Mesangial cell (primary cell): ENCODE data around the gene MARVELD2. TPM values are rescaled to one million over a fixed set of nuclear protein-coding genes. Genes with fewer than 3 reads are reported as not detected.

Experiments
- total RNA-seq: library from RNA; depleted of rRNA; stranded (reverse); fragments of >200 nt; gene quantifications from 2 replicates; pipeline ENCODE4 v1.2.3, GENCODE V29; 2015

MARVELD2 gene, protein sequence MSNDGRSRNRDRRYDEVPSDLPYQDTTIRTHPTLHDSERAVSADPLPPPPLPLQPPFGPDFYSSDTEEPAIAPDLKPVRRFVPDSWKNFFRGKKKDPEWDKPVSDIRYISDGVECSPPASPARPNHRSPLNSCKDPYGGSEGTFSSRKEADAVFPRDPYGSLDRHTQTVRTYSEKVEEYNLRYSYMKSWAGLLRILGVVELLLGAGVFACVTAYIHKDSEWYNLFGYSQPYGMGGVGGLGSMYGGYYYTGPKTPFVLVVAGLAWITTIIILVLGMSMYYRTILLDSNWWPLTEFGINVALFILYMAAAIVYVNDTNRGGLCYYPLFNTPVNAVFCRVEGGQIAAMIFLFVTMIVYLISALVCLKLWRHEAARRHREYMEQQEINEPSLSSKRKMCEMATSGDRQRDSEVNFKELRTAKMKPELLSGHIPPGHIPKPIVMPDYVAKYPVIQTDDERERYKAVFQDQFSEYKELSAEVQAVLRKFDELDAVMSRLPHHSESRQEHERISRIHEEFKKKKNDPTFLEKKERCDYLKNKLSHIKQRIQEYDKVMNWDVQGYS
- total RNA-seq: 6.8 and 9.1 TPM in 2 replicates

GRCh38 chr5:69414885-69415583 lies at the start of gene MARVELD2:
MARVELD2 (plus strand) TSS chr5:69415116; CDS start chr5:69419386, 4,270 bp downstream.

DNA sequence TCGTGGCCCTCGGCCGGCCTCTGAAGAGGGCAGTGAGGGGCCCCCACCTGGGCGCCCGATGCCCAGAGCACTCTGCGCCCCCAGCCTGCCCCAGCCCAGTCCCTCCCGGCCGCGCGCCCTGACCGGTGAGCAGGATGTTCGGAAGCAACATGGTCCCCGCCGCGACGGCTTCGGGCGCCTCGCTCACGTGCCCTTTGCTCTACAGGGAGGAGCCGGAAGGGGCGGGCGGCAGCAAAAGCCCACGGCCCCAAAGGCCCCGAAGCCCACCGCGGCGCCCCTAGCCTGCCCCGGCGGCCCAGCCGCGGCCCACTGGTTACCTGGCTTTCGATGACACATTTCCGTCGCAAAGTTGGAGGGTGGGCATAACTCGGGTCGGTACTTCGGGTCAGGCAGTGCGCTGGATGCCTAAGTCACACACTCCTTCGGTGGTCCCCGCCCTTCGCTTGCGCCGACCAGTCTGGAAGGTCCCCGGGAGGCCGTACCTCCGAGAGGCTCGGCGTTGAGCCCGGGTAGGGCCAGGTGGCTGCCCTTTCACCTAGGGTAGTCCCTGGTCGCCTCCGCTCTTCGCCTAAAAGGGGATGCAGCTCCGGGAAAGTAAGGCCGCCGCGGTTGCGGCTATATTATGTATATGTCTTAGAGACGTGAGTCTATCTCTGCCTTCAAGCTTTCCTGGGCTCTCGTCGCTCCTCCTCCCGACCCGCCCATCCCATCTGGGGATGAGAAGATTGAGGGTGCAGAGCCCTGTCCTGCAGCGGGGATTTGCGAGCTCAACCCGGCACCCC lies 45.4 kb upstream of the MARVELD2 start, which contains the start of the genes AK6, RAD17 and TAF9:
AK6 (minus strand) TSS at position 181 of the 782 bp plus-strand sequence; CDS start at position 151, 30 bp downstream.
RAD17 (plus strand) TSS at position 479 of the 782 bp plus-strand sequence. CDS start 2,391 bp downstream, outside the sequence.
TAF9 (minus strand) TSS at position 181 of the 782 bp plus-strand sequence. CDS start 3,783 bp downstream, outside the sequence.

GRCh38 chr5:69492391-69492922 lies 77.5 kb downstream of the MARVELD2 start, which contains the start of gene OCLN:
OCLN (plus strand) TSS chr5:69492790; CDS start chr5:69504245, 11,455 bp downstream.

Other genes with a start within 250 kb of the MARVELD2 start
- gene CCNB1, start 248.0 kb upstream of the MARVELD2 start, total RNA-seq: 14.6 and 316 TPM in 2 replicates
- 4.4 and 24.8 TPM in 2 replicates for gene CENPH, start 225.5 kb upstream of the MARVELD2 start, total RNA-seq
- gene CDK7, start 180.2 kb upstream of the MARVELD2 start, total RNA-seq: 28.5 and 42.3 TPM in 2 replicates
- gene CCDC125, start 82.3 kb upstream of the MARVELD2 start, total RNA-seq: 2.4 and 4.1 TPM in 2 replicates
- 10.1 and 19.7 TPM in 2 replicates for gene AK6, start 45.6 kb upstream of the MARVELD2 start, total RNA-seq
- gene TAF9, start 45.6 kb upstream of the MARVELD2 start, total RNA-seq: 54.8 and 72.0 TPM in 2 replicates
- 10.3 and 13.6 TPM in 2 replicates for gene RAD17, start 45.3 kb upstream of the MARVELD2 start, total RNA-seq
- 6.0 and 16.5 TPM in 2 replicates for gene OCLN, start 77.7 kb downstream of the MARVELD2 start, total RNA-seq
- gene GTF2H2C, start 145.1 kb downstream of the MARVELD2 start, total RNA-seq: 9.9 and 25.7 TPM in 2 replicates